ENCODE measurements around the gene CDA.

GRCh38 chr1:20612221-20612746 is 23.4 kb downstream of the CDA start:
- TF ChIP-seq, protein P1, sequence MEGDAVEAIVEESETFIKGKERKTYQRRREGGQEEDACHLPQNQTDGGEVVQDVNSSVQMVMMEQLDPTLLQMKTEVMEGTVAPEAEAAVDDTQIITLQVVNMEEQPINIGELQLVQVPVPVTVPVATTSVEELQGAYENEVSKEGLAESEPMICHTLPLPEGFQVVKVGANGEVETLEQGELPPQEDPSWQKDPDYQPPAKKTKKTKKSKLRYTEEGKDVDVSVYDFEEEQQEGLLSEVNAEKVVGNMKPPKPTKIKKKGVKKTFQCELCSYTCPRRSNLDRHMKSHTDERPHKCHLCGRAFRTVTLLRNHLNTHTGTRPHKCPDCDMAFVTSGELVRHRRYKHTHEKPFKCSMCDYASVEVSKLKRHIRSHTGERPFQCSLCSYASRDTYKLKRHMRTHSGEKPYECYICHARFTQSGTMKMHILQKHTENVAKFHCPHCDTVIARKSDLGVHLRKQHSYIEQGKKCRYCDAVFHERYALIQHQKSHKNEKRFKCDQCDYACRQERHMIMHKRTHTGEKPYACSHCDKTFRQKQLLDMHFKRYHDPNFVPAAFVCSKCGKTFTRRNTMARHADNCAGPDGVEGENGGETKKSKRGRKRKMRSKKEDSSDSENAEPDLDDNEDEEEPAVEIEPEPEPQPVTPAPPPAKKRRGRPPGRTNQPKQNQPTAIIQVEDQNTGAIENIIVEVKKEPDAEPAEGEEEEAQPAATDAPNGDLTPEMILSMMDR (IDR thresholded peaks at IDR 0.05) = no peak
- no peak for TF ChIP-seq POLR2AphosphoS5 (IDR thresholded peaks at IDR 0.05)
- TF ChIP-seq POLR2A (IDR thresholded peaks at IDR 0.05) = no peak
- no peak for TF ChIP-seq EP300 (IDR thresholded peaks at IDR 0.05)

All from upper lobe of left lung (tissue), 4 donors.